GM12878 (cell line): Measurements from ENCODE around the gene THEM4. TPM values are rescaled to one million over a fixed set of nuclear protein-coding genes. Genes with fewer than 3 reads are reported as not detected.

Experiments
- ATAC-seq: fragments of 200-7000 bp; cut with Tn5 transposase; 3 replicates; pipeline ENCODE4 v1.9.1; 2020; ENCODE audit warnings: mild to moderate bottlenecking, moderate library complexity
- BruUV-seq: library from RNA; stranded (reverse); fragments of 400-500 nt; replicated peaks from 2 replicates; lab custom pipeline; 2021; lab: Mats Ljungman, UMichigan
- CTCF ChIA-PET: fragments of 300-600 bp; sonication (Branson Sonifier 250); formaldehyde crosslinking; extraction: SDS; loops from one replicate; lab custom pipeline; 2021; ENCODE audit warnings: inconsistent platforms; lab: Yijun Ruan, JAX
- POLR2A ChIA-PET: fragments of 350-600 bp; formaldehyde crosslinking; extraction: SDS; loops from one replicate; lab custom pipeline; 2021; ENCODE audit warnings: inconsistent platforms; lab: Charles Lee
- RAD21 ChIA-PET: fragments of 300-600 bp; sonication (Branson Sonifier 250); formaldehyde crosslinking; loops from one replicate; lab custom pipeline; 2023; ENCODE audit warnings: antibody characterized with exemption; ENCODE audit not compliant: unreplicated experiment; lab: Charles Lee
- SMC1A ChIA-PET: fragments of 300-600 bp; sonication (Branson Sonifier 250); formaldehyde crosslinking; loops from one replicate; lab custom pipeline; 2023; ENCODE audit not compliant: unreplicated experiment, uncharacterized antibody; lab: Charles Lee
- DNase-seq: peaks from one replicate; pipeline ENCODE4 v3.0.0-alpha.2; 2011; ENCODE audit warnings: low read depth, low spot score
- FAIRE-seq: peaks from 3 replicates; lab custom pipeline; 2011; peaks lifted over from hg19 to GRCh38; lab: Jason Lieb, UNC
- H2AFZ ChIP-seq: 2 replicates; pipeline ENCODE4 v1.6.0; 2011; ENCODE audit warnings: low read depth, low read length, control low read depth; ENCODE audit not compliant: control insufficient read depth
- H3K27ac ChIP-seq: 2 replicates; pipeline ENCODE4 v1.5.1; 2011; ENCODE audit warnings: control low read depth; ENCODE audit not compliant: control insufficient read depth, insufficient read depth
- H3K27me3 ChIP-seq, 2 experiments: replicated peaks in 1 of 2; 2 replicates each; pipeline versions ENCODE4 v1.6.0 to v1.6.1; 2011; ENCODE audit warnings: low read length in 1 of 2; ENCODE audit not compliant: control insufficient read depth in 2 of 2, insufficient read depth in 2 of 2
- H3K36me3 ChIP-seq, 2 experiments: 2 replicates each; pipeline ENCODE4 v1.5.1; 2011; ENCODE audit warnings: low read length in 1 of 2; ENCODE audit not compliant: control insufficient read depth in 2 of 2, insufficient read depth in 2 of 2
- H3K4me1 ChIP-seq: 2 replicates; pipeline ENCODE4 v1.6.1; 2011; ENCODE audit warnings: mild to moderate bottlenecking, low read length, moderate library complexity, mixed read lengths; ENCODE audit not compliant: control insufficient read depth, insufficient read depth
- H3K4me2 ChIP-seq: 2 replicates; pipeline ENCODE4 v1.6.0; 2011; ENCODE audit warnings: control low read depth; ENCODE audit not compliant: control insufficient read depth, insufficient read depth
- H3K4me3 ChIP-seq: fragments of 200-600 bp; sonication (generic); 2 replicates; pipeline ENCODE4 v1.5.1; 2016
- H3K79me2 ChIP-seq: 2 replicates; pipeline ENCODE4 v1.6.0; 2011; ENCODE audit warnings: low read length; ENCODE audit not compliant: control insufficient read depth, insufficient read depth
- H3K9ac ChIP-seq: 2 replicates; pipeline ENCODE4 v1.8.0; 2011; ENCODE audit warnings: low read length, control low read depth, mixed read lengths; ENCODE audit not compliant: control insufficient read depth, insufficient read depth
- H3K9me3 ChIP-seq: replicated peaks from 3 replicates; pipeline ENCODE4 v1.5.1; 2011; ENCODE audit warnings: mild to moderate bottlenecking, low read length; ENCODE audit not compliant: control insufficient read depth, insufficient read depth
- H4K20me1 ChIP-seq: 2 replicates; pipeline ENCODE4 v1.6.0; 2011; ENCODE audit not compliant: control insufficient read depth, insufficient read depth
- CHD2 ChIP-seq: IDR thresholded peaks from 2 replicates; pipeline ENCODE4 v1.6.1; 2011; ENCODE audit warnings: low read depth, low read length, improper control_type of control experiment, borderline replicate concordance
- ETV6 ChIP-seq, 2 experiments: fragments of 450-650 bp in 1 of 2; IDR thresholded peaks in 1 of 2; conservative IDR thresholded peaks in 1 of 2; 2 replicates each; pipeline ENCODE4 v1.6.1; 2014; ENCODE audit warnings: antibody characterized with exemption in 1 of 2, borderline replicate concordance in 1 of 2, low read depth in 1 of 2, mild to moderate bottlenecking in 1 of 2, moderate library complexity in 1 of 2
- HCFC1 ChIP-seq: fragments of 150-350 bp; IDR thresholded peaks from 2 replicates; pipeline ENCODE4 v1.6.1; 2014; ENCODE audit warnings: low read length
- IKZF1 ChIP-seq: fragments of 450-650 bp; conservative IDR thresholded peaks from 2 replicates; pipeline ENCODE4 v1.6.1; 2017; ENCODE audit warnings: antibody characterized with exemption, mild to moderate bottlenecking
- IRF4 ChIP-seq: IDR thresholded peaks from 2 replicates; pipeline ENCODE4 v1.6.1; 2011; ENCODE audit warnings: low read depth, low read length
- NFYA ChIP-seq: IDR thresholded peaks from 2 replicates; pipeline ENCODE4 v1.6.1; 2011; ENCODE audit warnings: low read depth, mild to moderate bottlenecking, low read length, improper control_type of control experiment, borderline replicate concordance
- NR2C1 ChIP-seq: fragments of 450-650 bp; IDR thresholded peaks from 2 replicates; pipeline ENCODE4 v1.6.1; 2017; ENCODE audit warnings: antibody characterized with exemption, mild to moderate bottlenecking, moderate library complexity
- PKNOX1 ChIP-seq: fragments of 450-650 bp; IDR thresholded peaks from 2 replicates; pipeline ENCODE4 v1.6.1; 2016; ENCODE audit warnings: mild to moderate bottlenecking
- POLR2AphosphoS5 ChIP-seq: IDR thresholded peaks from 2 replicates; pipeline ENCODE4 v1.6.1; 2011; ENCODE audit warnings: mild to moderate bottlenecking, low read length, inconsistent platforms
- TCF12 ChIP-seq: IDR thresholded peaks from 2 replicates; pipeline ENCODE4 v1.6.1; 2011; ENCODE audit warnings: low read depth, mild to moderate bottlenecking, low read length
- TCF7 ChIP-seq: IDR thresholded peaks from 2 replicates; pipeline ENCODE4 v1.6.1; 2014; ENCODE audit warnings: antibody characterized with exemption, borderline replicate concordance
- WRNIP1 ChIP-seq: IDR thresholded peaks from 2 replicates; pipeline ENCODE4 v1.6.1; 2011; ENCODE audit warnings: low read depth, low read length, improper control_type of control experiment, borderline replicate concordance
- WGBS: methylation state at CpG from one replicate; pipeline ENCODE4 v1.1.6; 2016; ENCODE audit warnings: low lambda C conversion rate; ENCODE audit not compliant: insufficient replicate concordance, insufficient coverage; ENCODE audit errors: missing lambda C conversion rate; 5-methylcytosine and 5-hydroxymethylcytosine counted together
- in situ Hi-C: fragments of 300-500 bp; cut with MboI; formaldehyde crosslinking; loops from 9 replicates; pipeline ENCODE4 v1.14.3; 2018; ENCODE audit warnings: mixed read lengths
- intact Hi-C: fragments of 100-400 bp; cut with micrococcal nuclease; formaldehyde crosslinking; loops from one replicate; pipeline ENCODE4 v1.14.2; 2022; ENCODE audit not compliant: unreplicated experiment
- polyA plus RNA-seq, 11 experiments: library from polyadenylated mRNA; depleted of rRNA in 4 of 11; unstranded in 6 of 11; stranded (reverse) in 5 of 11; fragments of >200 nt; fragmentation: Nextera tagmentation in 4 of 11; fragmentation: Illumina TruSeq in 1 of 11; extraction: Ambion mirVana in 4 of 11; extraction: Trizol in 1 of 11; gene quantifications; 1 replicate in 1 of 11; 2 replicates in 10 of 11; pipeline versions ENCODE4 v1.2.1 to v1.2.3, GENCODE V29; 2011 to 2016; ENCODE audit warnings: inconsistent platforms in 2 of 11, missing spikeins in 2 of 11, low read depth in 1 of 11
- total RNA-seq, 4 experiments: library from RNA; depleted of rRNA in 3 of 4; stranded (reverse); fragments of >200 nt in 3 of 4; fragmentation: Illumina TruSeq in 1 of 4; extraction: Trizol in 1 of 4; gene quantifications; 2 replicates each; pipeline versions ENCODE4 v1.2.1 to v1.2.3, GENCODE V29; 2013 to 2021
- TF ChIP-seq, protein P1 (sequence below): fragments of 450-650 bp; IDR thresholded peaks from 2 replicates; pipeline ENCODE4 v1.6.1; 2018; ENCODE audit warnings: mild to moderate bottlenecking, low read depth, moderate library complexity; ENCODE audit not compliant: partially characterized antibody

The THEM4 gene
- total and polyA plus RNA-seq, 10 of the 15 experiments (the other 5 are each of a cell fraction or from before 2014, with no cell fraction given), result 3.4 to 30.8 (median 17.9) TPM

GRCh38 chr1:151958959-151959358, 49.6 kb upstream of the THEM4 start:
- WGBS, result 46% methylated on average over 2 of the region's 2 CpGs
- TF ChIP-seq HCFC1 (no peak), TCF12 (no peak), IKZF1 (no peak), ETV6 (conservative IDR thresholded peaks at IDR 0.05 in 1 of 2, IDR thresholded peaks at IDR 0.05 in 1 of 2; ENCODE audit: borderline replicate concordance in 1 of 2, low read depth in 1 of 2) (no peak), TCF7 (no peak), POLR2AphosphoS5 (no peak), CHD2 (no peak), IRF4 (no peak), NR2C1 (no peak), NFYA (no peak), WRNIP1 (no peak), PKNOX1 (no peak)
- TF ChIP-seq, protein P1, sequence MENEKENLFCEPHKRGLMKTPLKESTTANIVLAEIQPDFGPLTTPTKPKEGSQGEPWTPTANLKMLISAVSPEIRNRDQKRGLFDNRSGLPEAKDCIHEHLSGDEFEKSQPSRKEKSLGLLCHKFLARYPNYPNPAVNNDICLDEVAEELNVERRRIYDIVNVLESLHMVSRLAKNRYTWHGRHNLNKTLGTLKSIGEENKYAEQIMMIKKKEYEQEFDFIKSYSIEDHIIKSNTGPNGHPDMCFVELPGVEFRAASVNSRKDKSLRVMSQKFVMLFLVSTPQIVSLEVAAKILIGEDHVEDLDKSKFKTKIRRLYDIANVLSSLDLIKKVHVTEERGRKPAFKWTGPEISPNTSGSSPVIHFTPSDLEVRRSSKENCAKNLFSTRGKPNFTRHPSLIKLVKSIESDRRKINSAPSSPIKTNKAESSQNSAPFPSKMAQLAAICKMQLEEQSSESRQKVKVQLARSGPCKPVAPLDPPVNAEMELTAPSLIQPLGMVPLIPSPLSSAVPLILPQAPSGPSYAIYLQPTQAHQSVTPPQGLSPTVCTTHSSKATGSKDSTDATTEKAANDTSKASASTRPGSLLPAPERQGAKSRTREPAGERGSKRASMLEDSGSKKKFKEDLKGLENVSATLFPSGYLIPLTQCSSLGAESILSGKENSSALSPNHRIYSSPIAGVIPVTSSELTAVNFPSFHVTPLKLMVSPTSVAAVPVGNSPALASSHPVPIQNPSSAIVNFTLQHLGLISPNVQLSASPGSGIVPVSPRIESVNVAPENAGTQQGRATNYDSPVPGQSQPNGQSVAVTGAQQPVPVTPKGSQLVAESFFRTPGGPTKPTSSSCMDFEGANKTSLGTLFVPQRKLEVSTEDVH, result no peak
- Histone ChIP-seq H3K9ac (no peak overlapping the region), H3K79me2 (no peaks in the 10 kb centered on the region), H4K20me1 (no peaks in the 10 kb centered on the region), H3K4me2 (no peak overlapping the region), H2AFZ (no peak overlapping the region), H3K4me1 (no peaks in the 10 kb centered on the region), H3K27me3 (peaks cover 0 to 3% of the 10 kb centered on the region in 2 experiments; a peak in 1 of 4 replicates), H3K4me3 (no peak overlapping the region), H3K36me3 (no peaks in the 10 kb centered on the region), H3K27ac (no peak overlapping the region), H3K9me3 (no peaks in the 10 kb centered on the region)
- ATAC-seq (no peak), FAIRE-seq (no peak), DNase-seq (no peak)
- RAD21 ChIA-PET, result no interaction called here
- no TSS peak for BruUV-seq
- POLR2A ChIA-PET, result no interaction called here
- CTCF ChIA-PET, result no interaction called here
- SMC1A ChIA-PET, result interaction anchor here (0.6 to 0.8 kb wide), 2 partner anchors 9 to 61 kb away, joined by 3 read pairs; no protein-coding TSS in a partner anchor
- intact Hi-C loops, result no loop called here
- in situ Hi-C loops, result no loop called here
